ENCODE measurements around the gene PTGDS. TPM values are rescaled to one million over a fixed set of nuclear protein-coding genes. Genes with fewer than 3 reads are reported as not detected.

Gene PTGDS
- total RNA-seq, 2 donors from 2014 or later = 15.9 to 26.1 TPM

- H3K36me3 ChIP-seq = no peaks in the 10 kb centered on the region
- no peaks in the 10 kb centered on the region for H3K27me3 ChIP-seq
- intact Hi-C loops (cut with DNase I) = no loop called here
- no peak overlapping the region for H3K27ac ChIP-seq
- no peak overlapping the region for H3K9ac ChIP-seq (ENCODE audit: low read depth in 2 of 2, low read length in 2 of 2)
- no peak overlapping the region for H3K4me3 ChIP-seq
- DNase-seq = no peak
- no peak for TF ChIP-seq CTCF (IDR thresholded peaks at IDR 0.05)
- peaks cover 18% of the 10 kb centered on the region for H3K4me1 ChIP-seq
- no peaks in the 10 kb centered on the region for H3K9me3 ChIP-seq
Observed at GRCh38 chr9:136995362-136995761, 18.1 kb downstream of the PTGDS start.

GRCh38 chr9:136995772-136996311 lies 18.5 kb downstream of the PTGDS start:
- no peaks in the 10 kb centered on the region for H3K27me3 ChIP-seq
- intact Hi-C loops (cut with DNase I) = no loop called here
- H3K4me1 ChIP-seq = peaks cover 18% of the 10 kb centered on the region
- peak overlapping the region; percentile 57 for H3K27ac ChIP-seq
- H3K4me3 ChIP-seq = peak overlapping the region; percentile 32
- no peak for TF ChIP-seq CTCF (IDR thresholded peaks at IDR 0.05)
- peak overlapping the region; percentile 40 to 63 for H3K9ac ChIP-seq (ENCODE audit: low read depth in 2 of 2, low read length in 2 of 2)
- no peaks in the 10 kb centered on the region for H3K36me3 ChIP-seq
- H3K9me3 ChIP-seq = no peaks in the 10 kb centered on the region
- no peak for DNase-seq

GRCh38 chr9:136996361-136997292 lies 19.3 kb downstream of the PTGDS start, which contains the start of gene CLIC3:
Gene CLIC3 (minus strand): TSS chr9:136996568. CDS start chr9:136996543, 25 bp downstream.
- no peak for TF ChIP-seq CTCF (IDR thresholded peaks at IDR 0.05)
- DNase-seq = peak; percentile 81
- Histone ChIP-seq H3K27me3 (no peaks in the 10 kb centered on the region), H3K4me1 (peaks cover 18% of the 10 kb centered on the region), H3K36me3 (no peaks in the 10 kb centered on the region), H3K27ac (peak within 1 kb of the TSS; percentile 57), H3K9me3 (no peaks in the 10 kb centered on the region), H3K9ac (ENCODE audit: low read depth in 2 of 2, low read length in 2 of 2) (peak within 1 kb of the TSS; percentile 40 to 63), H3K4me3 (peak within 1 kb of the TSS; percentile 32)
- intact Hi-C loops (cut with DNase I) = no loop called here

GRCh38 chr9:136997371-136997770 lies 20.1 kb downstream of the PTGDS start:
- no peak for DNase-seq
- Histone ChIP-seq H3K9me3 (no peaks in the 10 kb centered on the region), H3K9ac (ENCODE audit: low read depth in 2 of 2, low read length in 2 of 2) (peak overlapping the region; percentile 40 to 63), H3K4me3 (no peak overlapping the region), H3K36me3 (no peaks in the 10 kb centered on the region), H3K27ac (peak overlapping the region; percentile 57), H3K27me3 (no peaks in the 10 kb centered on the region), H3K4me1 (peaks cover 18% of the 10 kb centered on the region)
- intact Hi-C loops (cut with DNase I) = no loop called here
- no peak for TF ChIP-seq CTCF (IDR thresholded peaks at IDR 0.05)

- intact Hi-C loops (cut with DNase I) = no loop called here
- peaks cover 18% of the 10 kb centered on the region for H3K4me1 ChIP-seq
- H3K9me3 ChIP-seq = no peaks in the 10 kb centered on the region
- no peak overlapping the region for H3K9ac ChIP-seq (ENCODE audit: low read depth in 2 of 2, low read length in 2 of 2)
- DNase-seq = no peak
- H3K27ac ChIP-seq = peak overlapping the region; percentile 57
- no peak overlapping the region for H3K4me3 ChIP-seq
- H3K36me3 ChIP-seq = no peaks in the 10 kb centered on the region
- no peaks in the 10 kb centered on the region for H3K27me3 ChIP-seq
- TF ChIP-seq CTCF (IDR thresholded peaks at IDR 0.05) = no peak
Observed at GRCh38 chr9:136997830-136998234, 20.5 kb downstream of the PTGDS start.
